Stomach (tissue), 9 donors: ENCODE results near the gene COCH. TPM values are rescaled to one million over a fixed set of nuclear protein-coding genes. Genes with fewer than 3 reads are reported as not detected.

ENCODE experiments used
- DNase-seq, 2 donors: peaks; one replicate each; pipeline versions ENCODE4 v3.0.0 to v3.0.0-alpha.2; 2013 to 2019
- H3K27ac ChIP-seq, 5 donors: fragments of 200-600 bp in 4 of 5; sonication (generic) in 4 of 5; one replicate each; pipeline ENCODE4 v1.5.1; 2013 to 2019; ENCODE audit warnings: mild to moderate bottlenecking in 1 of 5, moderate library complexity in 1 of 5
- H3K27me3 ChIP-seq, 3 donors: fragments of 200-600 bp; sonication (generic); one replicate each; pipeline ENCODE4 v1.5.1; 2017 to 2019; ENCODE audit warnings: mixed run types in 1 of 3
- H3K36me3 ChIP-seq, 4 donors: fragments of 200-600 bp; sonication (generic); 1 replicate in 3 of 4; 2 replicates in 1 of 4; pipeline ENCODE4 v1.5.1; 2016 to 2019
- H3K4me1 ChIP-seq, 4 donors: fragments of 200-600 bp; sonication (generic); one replicate each; pipeline ENCODE4 v1.5.1; 2016 to 2019
- H3K4me3 ChIP-seq, 4 donors: fragments of 200-600 bp; sonication (generic) in 3 of 4; one replicate each; pipeline ENCODE4 v1.5.1; 2016 to 2019; ENCODE audit warnings: mild to moderate bottlenecking in 1 of 4
- H3K9me3 ChIP-seq, 4 donors: fragments of 200-600 bp; sonication (generic); one replicate each; pipeline ENCODE4 v1.5.1; 2016 to 2019
- EP300 ChIP-seq: sonication (generic); formaldehyde crosslinking; IDR thresholded peaks from one replicate; pipeline ENCODE4 v1.6.1; 2017; ENCODE audit warnings: antibody characterized with exemption
- POLR2A ChIP-seq, 4 donors: fragments of 450-650 bp; IDR thresholded peaks; one replicate each; pipeline ENCODE4 v1.6.1; 2016; ENCODE audit warnings: antibody characterized with exemption in 4 of 4, control low read depth in 2 of 4, mild to moderate bottlenecking in 1 of 4, moderate library complexity in 1 of 4
- POLR2AphosphoS5 ChIP-seq, 3 donors: sonication (generic); formaldehyde crosslinking; IDR thresholded peaks; one replicate each; pipeline ENCODE4 v1.6.1; 2016; ENCODE audit warnings: antibody characterized with exemption in 3 of 3
- WGBS, 5 donors: extraction: QIAGEN DNeasy Blood & Tissue Kit in 3 of 5; methylation state at CpG; one replicate each; pipeline versions ENCODE4 v1.1.5 to v1.1.7; 2013 to 2018; 5-methylcytosine and 5-hydroxymethylcytosine counted together
- intact Hi-C: fragments of 100-400 bp; cut with DNase I; formaldehyde crosslinking; loops from one replicate; pipeline ENCODE4 v1.15.1; 2023; ENCODE audit warnings: low total_unique reads
- polyA plus RNA-seq, 3 donors: library from polyadenylated mRNA; stranded (reverse); fragments of 200-250 nt; gene quantifications; one replicate each; pipeline ENCODE4 v1.2.3, GENCODE V29; 2013
- total RNA-seq, 5 donors: library from RNA; depleted of rRNA; stranded (reverse); fragments of >200 nt; gene quantifications; one replicate each; pipeline versions ENCODE4 v1.1.0 to v1.2.3, GENCODE V29; 2014 to 2016
- TF ChIP-seq, protein P1 (sequence below), 7 experiments: fragments of 450-650 bp in 4 of 7; fragments of 200-600 bp in 3 of 7; sonication (generic) in 3 of 7; IDR thresholded peaks; one replicate each; pipeline ENCODE4 v1.5.1; 2016 to 2019; ENCODE audit warnings: antibody characterized with exemption in 7 of 7, control low read depth in 2 of 7, mild to moderate bottlenecking in 1 of 7
- donor health status: healthy with polysubstance abuse.
- donor health status: Bipolar disorder and iron deficiency.
- donor health status: healthy.

COCH gene
- total and polyA plus RNA-seq, 8 donors = 0.25 to 3.0 (median 1.2) TPM; not detected in 3

DNA sequence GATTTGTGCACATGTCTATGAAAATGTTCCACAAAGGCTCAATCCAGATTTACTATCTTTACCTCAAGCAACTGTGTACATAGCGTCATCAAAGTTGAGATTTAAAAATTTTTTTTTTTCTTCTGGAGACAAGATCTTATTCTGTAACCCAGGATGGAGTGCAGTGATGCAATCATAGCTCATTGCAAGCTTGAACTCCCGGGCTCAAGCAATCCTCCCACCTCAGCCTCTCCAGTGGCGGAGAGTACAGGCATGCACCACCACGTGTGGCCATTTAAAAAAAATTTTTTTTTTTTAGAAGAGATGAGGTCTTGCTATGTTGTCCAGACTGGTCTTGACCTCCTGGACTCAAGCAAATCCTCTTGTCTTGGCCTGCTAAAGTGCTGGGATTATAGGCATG, 2.3 kb downstream of the COCH start:
- Histone ChIP-seq H3K4me3 (no peak overlapping the region), H3K27ac (no peak overlapping the region), H3K36me3 (no peaks in the 10 kb centered on the region), H3K9me3 (no peaks in the 10 kb centered on the region), H3K4me1 (peaks cover 17 to 23% (median 19%) of the 10 kb centered on the region in 4 donors), H3K27me3 (peaks cover 0 to 59% (median 29%) of the 10 kb centered on the region in 3 donors)
- WGBS, 5 donors = 61 to 74% (median 73%) methylated on average over 4 of the region's 4 CpGs
- DNase-seq = no peak
- TF ChIP-seq POLR2AphosphoS5 (IDR thresholded peaks at IDR 0.05) (no peak), EP300 (no peak), POLR2A (IDR thresholded peaks at IDR 0.05) (no peak)
- intact Hi-C loops = no loop called here

DNA sequence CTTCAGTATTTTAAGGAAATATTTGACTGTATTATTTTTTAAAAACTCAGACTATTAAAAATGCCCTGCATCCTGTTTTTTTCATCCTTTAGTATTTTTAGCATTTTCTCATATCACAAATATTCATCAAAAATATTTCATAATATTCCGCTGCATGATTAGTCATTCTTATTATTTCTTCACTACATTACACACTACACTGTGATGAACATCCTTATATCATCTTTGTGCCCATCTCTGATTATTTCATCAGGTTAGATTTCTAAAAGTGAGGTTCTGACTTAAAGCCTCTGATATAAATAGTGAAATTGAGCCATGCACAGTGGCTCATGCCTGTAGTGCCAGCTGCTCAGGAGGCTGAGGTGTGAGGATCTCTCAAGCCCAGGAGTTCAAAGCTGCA, 8.1 kb downstream of the COCH start:
- no peaks in the 10 kb centered on the region for H3K36me3 ChIP-seq
- no peak overlapping the region for H3K4me3 ChIP-seq
- TF ChIP-seq POLR2A (IDR thresholded peaks at IDR 0.05) = no peak
- no peak for TF ChIP-seq POLR2AphosphoS5 (IDR thresholded peaks at IDR 0.05)
- TF ChIP-seq, protein P1, sequence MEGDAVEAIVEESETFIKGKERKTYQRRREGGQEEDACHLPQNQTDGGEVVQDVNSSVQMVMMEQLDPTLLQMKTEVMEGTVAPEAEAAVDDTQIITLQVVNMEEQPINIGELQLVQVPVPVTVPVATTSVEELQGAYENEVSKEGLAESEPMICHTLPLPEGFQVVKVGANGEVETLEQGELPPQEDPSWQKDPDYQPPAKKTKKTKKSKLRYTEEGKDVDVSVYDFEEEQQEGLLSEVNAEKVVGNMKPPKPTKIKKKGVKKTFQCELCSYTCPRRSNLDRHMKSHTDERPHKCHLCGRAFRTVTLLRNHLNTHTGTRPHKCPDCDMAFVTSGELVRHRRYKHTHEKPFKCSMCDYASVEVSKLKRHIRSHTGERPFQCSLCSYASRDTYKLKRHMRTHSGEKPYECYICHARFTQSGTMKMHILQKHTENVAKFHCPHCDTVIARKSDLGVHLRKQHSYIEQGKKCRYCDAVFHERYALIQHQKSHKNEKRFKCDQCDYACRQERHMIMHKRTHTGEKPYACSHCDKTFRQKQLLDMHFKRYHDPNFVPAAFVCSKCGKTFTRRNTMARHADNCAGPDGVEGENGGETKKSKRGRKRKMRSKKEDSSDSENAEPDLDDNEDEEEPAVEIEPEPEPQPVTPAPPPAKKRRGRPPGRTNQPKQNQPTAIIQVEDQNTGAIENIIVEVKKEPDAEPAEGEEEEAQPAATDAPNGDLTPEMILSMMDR (IDR thresholded peaks at IDR 0.05) = no peak
- no peaks in the 10 kb centered on the region for H3K4me1 ChIP-seq
- no peaks in the 10 kb centered on the region for H3K9me3 ChIP-seq
- WGBS, 5 donors = 47 to 97% (median 88%) methylated on average over 1 of the region's 1 CpG
- intact Hi-C loops = no loop called here
- no peak for DNase-seq
- peaks cover 0 to 7% (median 0%) of the 10 kb centered on the region in 3 donors for H3K27me3 ChIP-seq
- H3K27ac ChIP-seq = no peak overlapping the region

DNA sequence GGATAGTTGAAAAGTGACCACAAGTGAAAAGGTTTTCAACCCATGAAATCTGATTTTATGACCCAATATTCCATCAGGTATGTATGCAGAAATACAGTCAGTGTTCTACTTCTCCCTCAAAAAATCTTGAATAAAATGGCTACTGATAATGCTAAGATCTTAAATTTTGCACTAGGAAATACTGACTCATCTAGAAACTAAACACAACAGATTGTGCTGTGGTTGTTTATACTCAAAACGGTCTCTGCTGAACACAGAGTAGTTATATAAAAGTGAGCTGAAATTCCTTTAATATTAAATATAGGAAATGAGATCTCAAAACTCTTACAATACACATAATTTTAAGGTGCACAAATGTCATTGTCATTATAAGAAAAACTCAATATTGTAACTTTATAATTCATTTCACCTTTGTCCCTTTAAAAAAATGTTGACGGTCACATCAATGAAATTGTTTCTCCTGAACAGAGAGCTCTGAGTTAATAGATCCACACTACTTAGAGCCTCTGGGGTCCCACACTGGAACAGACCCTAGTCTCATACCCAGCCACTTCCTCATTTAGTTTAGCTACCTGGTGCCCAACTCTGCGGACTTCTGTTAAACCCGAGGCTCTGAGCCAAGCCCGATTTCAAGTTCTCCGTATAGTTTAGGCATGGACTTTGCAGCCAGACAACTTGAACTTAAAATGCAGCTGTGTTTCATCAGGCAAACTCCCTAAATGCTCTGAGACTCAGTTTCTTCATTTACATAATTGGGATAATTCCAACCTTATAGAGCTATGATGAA, 9.3 kb downstream of the COCH start:
- 71 to 82% (median 73%) methylated on average over 6 of the region's 6 CpGs for WGBS, 5 donors

DNA sequence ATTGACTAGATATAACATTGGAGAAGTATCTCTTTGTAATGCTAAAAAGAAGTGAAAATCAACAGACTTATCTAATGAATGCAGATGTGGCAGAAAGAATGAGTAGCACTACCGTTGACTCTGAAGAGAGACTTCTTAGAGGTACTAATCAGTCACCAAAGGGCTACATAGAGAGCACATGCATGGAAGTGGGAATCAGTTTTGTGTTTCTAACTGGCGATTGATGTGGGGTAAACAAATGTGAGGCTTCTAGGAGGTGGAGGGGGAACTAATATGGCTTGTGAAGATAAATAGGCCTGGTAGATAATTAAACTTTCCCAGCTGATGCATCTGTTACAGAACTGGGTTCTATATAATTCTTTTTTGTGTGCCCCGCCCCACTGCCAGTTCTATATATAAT, 10.5 kb downstream of the COCH start:
- intact Hi-C loops = no loop called here
- H3K27me3 ChIP-seq = no peaks in the 10 kb centered on the region
- no peaks in the 10 kb centered on the region for H3K36me3 ChIP-seq
- WGBS, 5 donors = 64 to 72% (median 66%) methylated on average over 3 of the region's 3 CpGs
- H3K4me3 ChIP-seq = no peak overlapping the region
- no peaks in the 10 kb centered on the region for H3K9me3 ChIP-seq
- TF ChIP-seq POLR2AphosphoS5 (IDR thresholded peaks at IDR 0.05) = no peak
- no peak for TF ChIP-seq EP300
- TF ChIP-seq, protein P1 (IDR thresholded peaks at IDR 0.05) = no peak
- no peak for TF ChIP-seq POLR2A (IDR thresholded peaks at IDR 0.05)
- no peaks in the 10 kb centered on the region for H3K4me1 ChIP-seq
- no peak for DNase-seq
- H3K27ac ChIP-seq = no peak overlapping the region

More for the DNA sequence above, 9.3 kb downstream of the COCH start:
- H3K9me3 ChIP-seq = no peaks in the 10 kb centered on the region
- H3K4me3 ChIP-seq = no peak overlapping the region
- no peak for DNase-seq
- no peaks in the 10 kb centered on the region for H3K36me3 ChIP-seq
- TF ChIP-seq, protein P1 (IDR thresholded peaks at IDR 0.05) = no peak
- TF ChIP-seq EP300 (no peak), POLR2A (IDR thresholded peaks at IDR 0.05) (no peak), POLR2AphosphoS5 (IDR thresholded peaks at IDR 0.05) (no peak)
- H3K27me3 ChIP-seq = no peaks in the 10 kb centered on the region
- H3K4me1 ChIP-seq = no peaks in the 10 kb centered on the region
- intact Hi-C loops = no loop called here
- H3K27ac ChIP-seq = no peak overlapping the region
